LNCaP clone FGC (cell line): ENCODE data around the gene SEC14L1.
"Not testable (repeated sequence)": the region's sequence is repeated elsewhere in the genome, so short reads cannot be mapped to it uniquely, and the experiment has no call there.

ENCODE experiments used
- DNase-seq: peaks from one replicate; pipeline ENCODE4 v3.0.0-alpha.2; 2011; ENCODE audit warnings: low read depth
- H3K4me3 ChIP-seq: 2 replicates; pipeline ENCODE4 v1.5.1; 2011; ENCODE audit warnings: mild to moderate bottlenecking, low read depth, low read length, control low read depth
- CTCF ChIP-seq: IDR thresholded peaks from 2 replicates; pipeline ENCODE4 v1.5.1; 2012; ENCODE audit warnings: mild to moderate bottlenecking; ENCODE audit not compliant: control insufficient read depth, insufficient read depth; ENCODE audit errors: extremely low read depth

SEC14L1 gene

GRCh38 chr17:77099997-77100396 lies 40.8 kb upstream of the SEC14L1 start:
- DNase-seq: no peak
- TF ChIP-seq CTCF: no peak
- no peak overlapping the region for H3K4me3 ChIP-seq

- TF ChIP-seq CTCF: no peak
- H3K4me3 ChIP-seq: no peak overlapping the region
- DNase-seq: no peak
Measured at GRCh38 chr17:77101521-77102410, 39.0 kb upstream of the SEC14L1 start.

GRCh38 chr17:77102411-77103134 lies 38.2 kb upstream of the SEC14L1 start:
- not testable (repeated sequence) for DNase-seq, H3K4me3 ChIP-seq

- DNase-seq: no peak
- H3K4me3 ChIP-seq: no peak overlapping the region
- TF ChIP-seq CTCF: no peak
Measured at GRCh38 chr17:77105706-77106105, 35.1 kb upstream of the SEC14L1 start.

GRCh38 chr17:77106874-77107358 lies 33.9 kb upstream of the SEC14L1 start:
- TF ChIP-seq CTCF: no peak
- DNase-seq: no peak
- no peak overlapping the region for H3K4me3 ChIP-seq

GRCh38 chr17:77107506-77108433 lies 33.0 kb upstream of the SEC14L1 start:
- H3K4me3 ChIP-seq: no peak overlapping the region
- no peak for DNase-seq
- TF ChIP-seq CTCF: no peak
